ENCODE results near the gene USP22.
"Not testable (repeated sequence)": the region's sequence is repeated elsewhere in the genome, so short reads cannot be mapped to it uniquely, and the experiment has no call there.

The USP22 gene

DNA sequence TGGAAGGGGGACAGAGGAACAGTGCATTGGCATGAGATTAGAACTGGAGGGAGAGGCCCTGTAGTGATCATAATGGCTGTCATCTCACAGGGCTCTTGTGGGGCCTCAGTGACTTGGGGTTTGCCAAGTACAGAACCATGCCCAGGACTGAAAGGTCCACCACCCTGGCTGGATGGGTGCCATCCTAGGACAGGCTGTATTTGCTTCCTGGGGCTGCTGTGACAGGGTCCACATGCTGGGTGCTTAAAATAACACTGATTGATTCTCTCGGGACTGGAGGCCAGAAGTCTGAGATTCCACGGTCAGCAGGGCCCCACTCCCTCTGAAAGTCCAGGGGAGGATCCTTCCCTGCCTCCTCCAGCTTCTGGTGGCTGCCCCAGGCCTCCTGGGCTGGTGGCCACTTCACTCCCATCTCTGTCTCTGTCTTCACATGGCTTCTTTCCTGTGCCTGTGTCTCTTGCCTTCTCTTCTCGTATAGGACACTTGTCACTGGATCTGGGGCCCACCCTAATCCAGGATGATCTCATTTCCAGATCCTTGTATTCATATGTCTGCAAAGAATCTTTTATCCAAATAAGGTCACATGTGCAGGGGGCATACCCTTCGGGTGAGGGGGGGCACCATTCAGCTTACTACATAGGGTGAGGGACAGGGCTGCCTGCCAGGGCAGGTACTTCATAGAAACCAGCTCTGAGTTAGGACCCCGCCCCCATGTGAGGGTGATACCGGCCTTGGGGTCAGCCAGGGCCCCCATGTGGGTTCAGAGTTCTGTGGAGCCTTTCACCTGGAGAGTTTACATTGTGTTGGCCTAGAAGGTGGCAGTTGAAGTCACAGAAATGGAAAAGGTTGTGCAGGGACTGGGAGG, 52.6 kb downstream of the USP22 start:
- no peak for DNase-seq

DNA sequence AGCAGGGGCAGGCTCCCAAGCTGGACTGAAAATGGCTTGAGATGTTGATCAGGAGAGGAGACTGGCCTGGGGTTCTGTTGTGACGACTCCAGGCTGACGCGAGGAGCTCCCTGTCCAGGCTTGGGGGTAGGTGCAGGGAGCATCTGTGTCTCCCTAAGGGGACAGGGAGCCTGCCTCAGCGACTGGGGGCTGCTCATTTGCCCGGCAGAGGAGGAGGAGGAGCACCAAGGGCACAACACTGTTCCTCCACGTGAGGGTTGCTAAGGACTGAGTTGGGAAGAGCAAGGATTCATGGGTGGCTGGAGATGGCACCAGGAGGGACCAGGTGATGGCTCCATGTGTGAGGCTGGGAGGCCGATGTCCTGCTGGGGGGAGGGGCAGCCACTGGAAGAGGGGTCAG, 53.3 kb downstream of the USP22 start:
- no peak for DNase-seq

- no peak for DNase-seq
Observed at GRCh38 chr17:20988896-20989295, 53.9 kb downstream of the USP22 start.

- no peak for DNase-seq
Observed at GRCh38 chr17:20988001-20988636, 54.7 kb downstream of the USP22 start.

GRCh38 chr17:20987511-20987910, 55.3 kb downstream of the USP22 start:
- no peak for DNase-seq

DNA sequence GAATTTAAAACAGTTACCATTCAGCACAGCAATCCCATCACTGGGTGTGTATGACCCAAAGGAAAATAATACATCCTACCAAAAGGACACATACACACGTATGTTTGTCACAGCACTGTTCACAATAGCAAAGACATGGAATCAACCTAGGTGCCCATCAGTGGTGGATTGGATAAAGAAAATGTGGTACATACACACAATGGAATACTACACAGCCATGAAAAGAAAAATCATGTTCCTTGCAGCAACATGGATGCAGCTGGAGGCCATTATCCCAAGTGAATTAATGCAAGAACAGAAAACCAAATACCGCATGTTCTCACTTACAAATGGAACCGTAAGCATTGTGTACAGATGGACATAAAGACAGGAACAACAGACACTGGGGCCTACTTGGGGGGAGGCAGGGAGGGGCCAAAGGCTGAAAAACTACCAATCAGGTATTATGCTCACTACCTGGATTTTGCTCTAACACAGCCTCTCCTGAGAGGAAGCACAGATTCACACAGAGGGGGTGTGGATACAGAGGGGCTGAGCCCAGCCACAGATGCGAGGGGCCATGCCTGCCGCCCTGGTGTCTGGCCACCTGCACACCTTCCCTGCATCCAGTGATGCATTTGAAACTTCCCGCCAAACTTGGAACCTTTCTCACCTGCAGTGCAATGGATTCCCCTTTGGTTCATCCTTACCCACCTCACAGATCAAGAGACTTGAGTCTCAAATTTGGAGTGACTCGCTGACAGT, 55.9 kb downstream of the USP22 start:
- DNase-seq = no peak

DNA sequence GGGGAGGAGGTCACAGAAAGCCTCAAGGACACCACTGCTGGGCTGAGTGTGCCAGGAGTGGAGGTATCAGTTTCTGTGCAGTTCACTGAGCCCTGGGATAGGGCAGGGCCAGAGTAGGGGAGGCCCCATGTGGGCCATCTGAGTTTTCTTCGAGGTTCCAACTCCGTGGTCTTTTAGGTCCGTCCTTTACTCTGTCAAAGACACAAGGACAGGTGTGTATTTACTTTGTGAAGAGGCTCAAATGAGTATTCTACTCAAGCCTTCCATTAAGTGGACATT, 59.5 kb downstream of the USP22 start:
- DNase-seq = no peak

- no peak for DNase-seq
Observed at GRCh38 chr17:20982589-20983358, 60.0 kb downstream of the USP22 start.

- no peak for DNase-seq
Observed at GRCh38 chr17:20981046-20981920, 61.5 kb downstream of the USP22 start.

GRCh38 chr17:20979792-20980083, 63.1 kb downstream of the USP22 start:
- no peak for DNase-seq

DNA sequence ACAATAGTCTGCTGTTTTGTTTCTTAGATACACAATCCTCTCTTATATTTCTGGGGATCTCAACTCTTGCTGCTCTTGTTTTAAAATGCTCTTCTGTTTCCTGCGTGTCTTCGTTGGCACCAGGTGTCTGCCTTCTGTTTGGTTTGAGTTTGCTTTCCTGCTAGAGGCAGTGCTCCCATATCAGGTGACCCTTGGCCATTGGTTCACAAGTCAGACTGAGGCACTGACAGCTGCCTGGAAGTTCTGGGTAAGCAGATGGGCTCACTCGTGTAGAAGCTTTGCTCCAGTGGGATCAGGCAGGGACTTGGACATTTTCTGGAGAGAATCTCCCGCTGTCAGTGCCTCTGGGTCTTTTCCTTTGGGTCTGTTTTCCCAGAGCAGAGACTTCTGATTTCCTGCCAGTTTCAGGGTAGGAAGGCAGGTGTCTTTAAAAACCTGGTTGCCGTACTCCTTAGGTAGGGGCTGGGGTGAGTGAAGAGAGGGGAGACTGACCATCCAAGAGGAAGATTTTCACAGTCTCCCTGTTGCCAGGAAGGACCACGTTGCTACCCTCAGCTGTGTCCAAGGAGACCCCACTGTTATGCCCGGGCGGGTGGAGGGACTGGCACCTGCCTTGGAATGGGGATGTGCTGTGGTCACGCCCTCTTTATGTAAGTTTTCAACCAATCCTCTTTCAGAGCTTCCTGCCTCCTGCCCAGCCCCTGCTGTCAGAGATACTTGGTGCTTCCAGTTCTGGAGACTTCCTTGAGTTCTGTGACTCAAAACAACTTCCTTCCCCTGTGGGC, 63.6 kb downstream of the USP22 start:
- not testable (repeated sequence) for DNase-seq

DNA sequence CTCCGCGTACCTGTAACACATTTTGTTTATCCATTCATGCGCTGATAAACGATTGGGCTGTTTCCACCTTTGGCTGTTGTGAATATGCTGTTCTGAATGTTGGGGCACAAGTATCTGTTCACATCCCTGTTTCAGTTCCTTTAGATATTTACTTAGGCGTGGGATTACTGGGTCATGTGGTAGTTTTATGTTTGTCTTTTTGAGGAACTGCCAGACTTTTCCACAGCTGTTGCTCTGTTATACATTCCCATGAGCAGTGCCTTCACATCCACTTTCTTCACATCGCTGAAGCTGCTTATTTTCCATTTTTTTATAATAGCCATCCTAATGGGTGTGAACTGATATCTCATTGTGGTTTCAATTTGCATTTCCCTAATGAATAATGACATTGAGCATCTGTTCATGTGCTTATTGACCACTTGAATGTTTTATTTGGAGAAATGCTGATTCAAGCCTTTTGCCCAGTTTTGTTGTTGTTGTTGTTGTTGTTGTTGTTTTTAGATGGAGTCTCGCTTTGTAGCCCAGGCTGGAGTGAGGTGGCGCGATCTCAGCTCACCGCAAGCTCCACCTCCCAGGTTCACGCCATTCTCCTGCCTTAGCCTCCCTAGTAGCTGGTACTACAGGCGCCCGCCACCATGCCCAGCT, 65.1 kb downstream of the USP22 start:
- not testable (repeated sequence) for DNase-seq

GRCh38 chr17:20975566-20975965, 67.2 kb downstream of the USP22 start:
- DNase-seq = no peak

GRCh38 chr17:20970329-20970728, 72.5 kb downstream of the USP22 start:
- DNase-seq = no peak

DNA sequence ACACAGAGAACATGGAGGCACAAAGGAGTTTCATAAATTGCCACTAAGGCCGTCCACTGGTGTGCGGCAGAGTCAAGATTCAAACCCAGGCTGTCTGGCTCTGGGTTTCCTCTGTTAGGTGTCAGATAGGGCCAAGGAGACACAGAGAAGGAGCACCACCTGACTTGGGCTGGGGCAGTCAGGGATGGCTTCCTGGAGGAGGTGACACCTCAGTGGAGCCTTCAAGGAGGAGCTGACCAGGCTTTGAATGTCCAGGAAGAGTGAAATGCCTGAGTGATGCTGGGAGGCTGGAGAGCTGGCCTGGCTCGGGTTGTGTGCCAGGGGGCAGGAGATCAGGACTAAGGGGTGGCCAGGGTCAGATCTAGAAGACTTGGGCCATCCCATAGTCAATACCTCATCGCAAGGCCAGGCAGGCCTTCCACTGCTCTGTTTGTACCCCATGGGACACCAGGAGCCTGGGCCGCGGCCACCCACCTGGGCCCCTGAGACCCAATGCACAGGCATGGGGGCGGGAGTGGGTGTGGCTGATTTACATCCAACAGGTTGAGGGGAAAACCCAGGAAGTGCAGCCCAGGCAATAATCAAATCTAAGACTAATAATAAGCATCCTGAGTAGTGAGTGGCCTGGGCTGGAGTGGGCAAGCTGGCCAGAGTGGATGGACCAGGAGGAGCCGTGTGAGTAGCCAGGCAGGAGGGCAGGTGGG, 73.7 kb downstream of the USP22 start:
- DNase-seq = no peak

DNA sequence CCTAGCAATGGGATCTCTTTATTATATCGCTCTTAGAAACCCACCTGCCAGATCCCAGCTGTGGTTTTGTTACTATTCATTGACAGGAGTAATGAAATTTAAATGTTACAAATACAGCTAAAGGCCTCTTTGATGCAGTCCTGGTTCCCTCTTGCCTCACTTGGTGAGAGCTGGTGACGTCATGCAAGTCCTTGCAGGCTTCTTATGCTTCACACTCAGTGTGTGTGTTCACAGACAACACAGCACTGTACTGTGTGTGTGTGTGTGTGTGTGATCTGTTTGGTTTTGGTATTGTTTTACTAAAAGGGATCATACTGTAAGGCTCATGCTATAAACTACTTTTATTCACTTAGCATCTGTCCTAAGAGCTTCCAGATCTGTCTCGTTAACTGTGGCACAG, 75.0 kb downstream of the USP22 start:
- no peak for DNase-seq

DNA sequence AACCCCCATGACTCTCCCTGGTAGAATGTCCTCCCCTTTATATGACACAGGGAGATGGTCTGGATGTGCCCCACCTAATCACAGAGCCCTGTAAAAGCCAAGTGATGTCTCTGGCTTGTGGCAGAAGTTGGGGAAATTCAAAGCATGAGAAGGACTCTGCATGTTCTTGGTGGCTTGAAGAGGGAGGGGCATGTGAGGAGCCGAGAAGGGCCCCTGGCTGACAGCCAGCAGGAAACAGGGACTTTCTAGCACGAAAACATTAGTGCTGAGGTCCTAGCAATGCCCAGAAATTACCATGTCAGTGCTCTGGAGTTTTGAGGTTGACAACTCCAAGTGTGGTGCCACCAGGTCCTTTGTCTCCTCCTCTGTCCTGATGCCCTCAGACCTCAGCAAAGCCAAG, 75.9 kb downstream of the USP22 start:
- DNase-seq = no peak

- DNase-seq = no peak
Observed at GRCh38 chr17:20965492-20965891, 77.3 kb downstream of the USP22 start.

DNA sequence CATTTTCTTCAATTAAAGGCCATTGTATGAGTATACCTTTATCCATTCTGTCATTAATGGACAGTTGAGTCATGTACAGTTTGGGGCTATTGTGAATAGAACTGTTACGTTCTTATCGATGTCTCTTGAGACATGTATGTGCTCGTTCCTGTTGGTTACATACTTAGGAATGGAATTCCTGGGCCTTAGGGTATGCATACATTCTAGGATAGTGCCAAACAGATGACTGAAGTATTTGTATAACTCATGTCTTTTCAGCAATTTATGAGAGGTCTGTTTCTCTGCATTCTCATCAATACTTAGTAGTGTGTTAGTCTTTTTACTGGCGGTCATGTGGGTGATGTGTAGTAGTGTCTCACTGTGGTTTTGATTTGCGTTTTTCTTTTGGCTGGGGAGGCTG, 81.2 kb downstream of the USP22 start:
- no peak for DNase-seq

Data from hypothalamus (tissue), 51 donors.